GM12875 (cell line): ENCODE data around the gene INTS15.

ENCODE experiments used
- H3K4me3 ChIP-seq: one replicate; pipeline ENCODE4 v1.5.1; 2011; ENCODE audit warnings: low read depth, low read length, control low read depth
- TF ChIP-seq, protein P1 (sequence below): IDR thresholded peaks from 2 replicates; pipeline ENCODE4 v1.5.1; 2011; ENCODE audit warnings: low read depth, mild to moderate bottlenecking, control low read depth, inconsistent platforms, low read length, moderate library complexity, borderline replicate concordance; ENCODE audit not compliant: insufficient read depth

INTS15 gene

DNA sequence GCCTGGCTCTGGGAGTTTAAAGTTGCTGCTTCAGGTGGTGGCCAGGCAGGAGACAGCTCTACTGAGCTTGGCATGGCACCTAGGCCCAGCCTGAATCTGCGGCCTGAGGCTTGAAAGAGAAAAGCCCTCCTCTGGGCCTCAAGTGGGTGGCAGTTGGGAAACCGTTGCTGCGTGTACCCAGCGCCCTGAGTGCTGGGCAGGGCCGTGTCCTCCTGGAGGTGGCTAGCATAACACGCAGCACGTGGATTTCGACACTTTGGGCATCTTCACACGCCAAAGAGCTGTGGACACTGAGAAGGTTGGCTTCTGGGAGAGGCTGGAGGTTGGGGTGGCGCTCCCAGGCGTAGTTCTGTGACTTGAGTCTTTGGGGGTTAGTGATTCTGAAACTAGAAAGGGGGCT lies 49.8 kb downstream of the INTS15 start:
- TF ChIP-seq, protein P1, sequence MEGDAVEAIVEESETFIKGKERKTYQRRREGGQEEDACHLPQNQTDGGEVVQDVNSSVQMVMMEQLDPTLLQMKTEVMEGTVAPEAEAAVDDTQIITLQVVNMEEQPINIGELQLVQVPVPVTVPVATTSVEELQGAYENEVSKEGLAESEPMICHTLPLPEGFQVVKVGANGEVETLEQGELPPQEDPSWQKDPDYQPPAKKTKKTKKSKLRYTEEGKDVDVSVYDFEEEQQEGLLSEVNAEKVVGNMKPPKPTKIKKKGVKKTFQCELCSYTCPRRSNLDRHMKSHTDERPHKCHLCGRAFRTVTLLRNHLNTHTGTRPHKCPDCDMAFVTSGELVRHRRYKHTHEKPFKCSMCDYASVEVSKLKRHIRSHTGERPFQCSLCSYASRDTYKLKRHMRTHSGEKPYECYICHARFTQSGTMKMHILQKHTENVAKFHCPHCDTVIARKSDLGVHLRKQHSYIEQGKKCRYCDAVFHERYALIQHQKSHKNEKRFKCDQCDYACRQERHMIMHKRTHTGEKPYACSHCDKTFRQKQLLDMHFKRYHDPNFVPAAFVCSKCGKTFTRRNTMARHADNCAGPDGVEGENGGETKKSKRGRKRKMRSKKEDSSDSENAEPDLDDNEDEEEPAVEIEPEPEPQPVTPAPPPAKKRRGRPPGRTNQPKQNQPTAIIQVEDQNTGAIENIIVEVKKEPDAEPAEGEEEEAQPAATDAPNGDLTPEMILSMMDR = no peak
- H3K4me3 ChIP-seq = no peak overlapping the region

DNA sequence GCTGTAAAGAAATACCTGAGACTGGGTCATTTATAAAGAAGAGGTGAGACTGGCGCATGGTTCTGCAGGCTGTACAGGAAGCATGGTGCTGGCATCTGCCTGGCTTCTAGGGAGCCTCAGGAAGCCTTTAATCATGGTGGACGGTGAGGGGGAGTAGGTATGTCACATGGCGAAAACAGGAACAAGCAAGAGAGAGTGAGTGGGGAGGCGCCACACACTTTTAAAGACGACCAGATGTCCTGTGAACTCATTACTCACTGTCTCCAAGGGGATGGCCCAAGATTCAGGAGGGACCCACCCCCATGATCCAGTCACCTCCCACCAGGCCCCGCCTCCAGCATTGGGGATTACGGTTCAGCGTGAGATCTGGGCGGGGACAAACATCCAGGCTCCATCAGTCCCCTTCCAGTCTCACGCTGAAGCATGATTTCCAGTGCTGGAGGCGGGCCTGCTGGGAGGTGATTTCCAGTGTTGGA lies 50.5 kb downstream of the INTS15 start:
- TF ChIP-seq, protein P1 = no peak
- no peak overlapping the region for H3K4me3 ChIP-seq

DNA sequence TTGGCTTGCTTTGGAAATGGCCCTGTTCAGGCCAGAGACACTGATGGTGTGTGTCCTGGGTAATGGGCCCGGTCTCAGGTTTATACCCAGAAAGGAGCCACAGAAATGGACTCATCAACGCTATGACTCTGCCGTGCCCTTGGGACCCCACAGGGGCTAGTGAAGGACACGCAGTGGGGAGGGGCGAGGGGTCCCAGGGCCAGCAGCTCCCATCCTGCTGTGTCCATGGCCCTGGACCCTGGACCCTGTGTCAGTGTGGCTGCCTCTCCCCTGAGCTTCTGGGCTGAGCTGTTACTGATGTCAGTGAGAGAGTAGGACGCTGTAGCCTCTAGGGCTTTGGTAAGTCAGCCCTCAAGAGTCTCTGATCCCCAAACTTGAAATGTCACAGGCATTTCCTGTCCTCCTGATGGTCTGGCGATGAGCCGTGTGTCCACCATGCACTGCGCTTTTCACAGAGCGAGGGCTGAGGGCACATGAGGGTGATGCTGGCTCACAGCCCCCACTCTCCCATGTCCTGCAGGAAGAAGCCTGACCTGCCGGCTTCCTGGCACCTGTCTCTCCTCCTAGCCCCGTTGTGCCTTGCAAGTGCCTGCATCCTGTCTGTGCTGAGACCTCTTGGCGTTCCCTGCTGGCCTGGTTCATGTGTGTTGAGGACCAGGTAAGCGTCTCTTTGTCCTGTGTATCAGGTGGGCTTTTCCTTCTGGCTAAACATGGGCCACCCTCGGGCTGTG lies 51.6 kb downstream of the INTS15 start:
- H3K4me3 ChIP-seq = no peak overlapping the region
- TF ChIP-seq, protein P1 = no peak

DNA sequence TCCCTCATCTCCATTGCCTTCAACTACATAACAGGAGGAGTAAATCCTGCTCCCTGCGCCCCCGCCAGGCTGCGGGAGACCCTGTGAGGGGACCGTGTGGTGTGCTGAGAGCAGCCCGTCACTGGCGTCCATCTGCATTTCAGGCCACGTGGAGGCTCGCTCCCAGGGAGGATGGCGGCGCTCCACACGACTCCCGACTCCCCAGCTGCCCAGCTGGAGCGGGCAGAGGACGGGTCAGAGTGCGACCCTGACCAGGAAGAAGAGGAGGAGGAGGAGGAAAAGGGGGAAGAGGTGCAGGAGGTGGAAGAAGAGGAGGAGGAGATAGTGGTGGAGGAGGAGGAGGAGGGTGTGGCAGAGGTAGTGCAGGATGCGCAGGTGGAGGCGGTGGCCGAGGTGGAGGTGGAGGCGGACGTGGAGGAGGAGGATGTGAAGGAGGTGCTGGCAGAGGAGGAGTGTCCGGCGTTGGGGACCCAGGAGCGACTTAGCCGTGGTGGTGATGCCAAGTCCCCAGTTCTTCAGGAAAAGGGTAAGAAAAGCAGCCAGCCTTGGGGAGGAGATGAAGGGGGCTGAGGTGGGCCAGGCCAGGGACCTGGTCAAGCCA lies 52.5 kb downstream of the INTS15 start:
- H3K4me3 ChIP-seq = no peak overlapping the region
- TF ChIP-seq, protein P1 = no peak

DNA sequence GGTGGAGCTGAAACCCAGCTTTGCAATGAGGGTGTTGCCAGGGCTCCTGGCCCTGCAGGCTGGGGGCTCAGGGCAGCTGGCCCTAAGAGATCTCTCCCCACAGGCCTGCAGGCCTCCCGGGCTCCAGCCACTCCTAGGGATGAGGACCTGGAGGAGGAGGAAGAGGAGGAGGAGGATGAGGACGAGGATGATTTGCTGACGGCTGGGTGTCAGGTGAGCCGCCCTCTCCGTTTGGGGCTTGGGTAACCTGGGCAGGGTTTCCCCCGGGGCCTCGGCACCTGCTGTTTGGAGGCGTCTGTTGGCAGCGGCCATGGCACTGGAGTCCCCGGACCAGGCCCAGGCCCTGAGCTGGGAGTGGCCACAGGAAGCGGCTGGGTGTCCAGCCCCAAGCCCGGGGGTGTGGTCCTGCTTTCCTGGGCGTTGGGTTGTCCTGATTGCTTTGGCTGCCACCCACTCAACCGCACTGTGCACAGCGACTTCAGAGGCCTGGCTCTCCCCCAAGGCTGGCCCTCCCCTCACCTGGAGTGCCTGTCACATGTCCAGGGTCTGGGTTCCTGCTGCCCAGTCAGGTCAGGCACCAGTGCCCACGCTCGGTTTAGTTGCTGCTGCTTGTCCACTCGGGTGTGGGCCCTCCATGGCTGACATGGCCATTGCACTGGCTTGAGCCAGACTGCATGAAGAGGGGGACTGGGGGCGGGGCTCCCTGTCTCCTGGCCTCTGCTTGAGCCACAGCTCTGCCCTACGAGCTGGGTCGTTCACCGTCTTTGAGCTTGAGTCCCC lies 53.2 kb downstream of the INTS15 start:
- no peak overlapping the region for H3K4me3 ChIP-seq
- TF ChIP-seq, protein P1 = no peak

DNA sequence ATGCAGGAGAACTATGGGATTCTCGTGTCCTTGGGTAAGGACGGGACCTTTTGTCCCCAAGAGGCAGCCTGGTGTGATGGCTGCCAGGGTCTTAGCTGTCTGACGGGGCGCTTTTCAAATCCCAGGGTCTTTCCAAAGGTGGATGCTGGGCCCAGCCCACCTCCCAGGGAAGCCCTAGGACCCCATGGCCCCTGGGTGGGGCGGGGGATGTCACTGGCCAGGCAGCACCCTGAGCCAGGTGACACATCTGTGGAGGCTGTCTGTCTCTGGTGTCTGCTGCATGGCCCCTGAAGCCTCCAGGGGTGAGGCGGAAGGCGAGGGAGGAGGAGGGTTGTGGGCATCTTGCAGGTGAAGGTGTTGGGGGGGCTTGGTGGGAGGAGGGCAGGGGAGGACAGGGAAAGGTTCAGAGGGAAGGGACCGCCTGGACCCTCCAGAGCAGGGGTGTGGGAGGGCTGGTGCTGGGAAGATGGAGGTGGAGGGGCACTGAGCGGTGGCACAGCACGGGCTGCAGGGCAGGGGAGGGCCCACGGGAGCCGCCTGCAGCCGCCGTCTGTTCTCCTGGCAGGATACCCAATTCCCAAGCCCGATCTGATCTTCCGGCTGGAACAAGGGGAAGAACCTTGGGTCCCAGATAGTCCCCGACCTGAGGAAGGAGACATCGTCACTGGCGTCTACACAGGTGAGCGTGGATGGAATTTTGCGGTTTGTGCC lies 54.2 kb downstream of the INTS15 start:
- TF ChIP-seq, protein P1 = no peak

More for the DNA sequence above, 54.2 kb downstream of the INTS15 start:
- no peak overlapping the region for H3K4me3 ChIP-seq
